ENCODE measurements around the gene ERH.
"Not testable (repeated sequence)": the region's sequence is repeated elsewhere in the genome, so short reads cannot be mapped to it uniquely, and the experiment has no call there.

Gene ERH

GRCh38 chr14:69395929-69396328 is 2.2 kb downstream of the ERH start:
- DNase-seq (ENCODE audit: low read depth), result no peak

GRCh38 chr14:69392481-69392880 is 5.6 kb downstream of the ERH start:
- DNase-seq (ENCODE audit: low read depth), result no peak

- DNase-seq (ENCODE audit: low read depth), result not testable (repeated sequence)
Observed at GRCh38 chr14:69391400-69391799, 6.7 kb downstream of the ERH start.

GRCh38 chr14:69387311-69387710 is 10.8 kb downstream of the ERH start:
- DNase-seq (ENCODE audit: low read depth), result no peak

GRCh38 chr14:69378274-69378673 is 19.8 kb downstream of the ERH start:
- no peak for DNase-seq (ENCODE audit: low read depth)

- no peak for DNase-seq (ENCODE audit: low read depth)
Observed at GRCh38 chr14:69376439-69376838, 21.7 kb downstream of the ERH start.

- DNase-seq (ENCODE audit: low read depth), result no peak
Observed at GRCh38 chr14:69375722-69376121, 22.4 kb downstream of the ERH start.

- no peak for DNase-seq (ENCODE audit: low read depth)
Observed at GRCh38 chr14:69375182-69375581, 22.9 kb downstream of the ERH start.

GRCh38 chr14:69374235-69374634 is 23.9 kb downstream of the ERH start:
- DNase-seq (ENCODE audit: low read depth), result no peak

- DNase-seq (ENCODE audit: low read depth), result no peak
Observed at GRCh38 chr14:69373104-69373503, 25.0 kb downstream of the ERH start.

- no peak for DNase-seq (ENCODE audit: low read depth)
Observed at GRCh38 chr14:69372146-69372545, 26.0 kb downstream of the ERH start.

- no peak for DNase-seq (ENCODE audit: low read depth)
Observed at GRCh38 chr14:69370061-69370460, 28.0 kb downstream of the ERH start.

- no peak for DNase-seq (ENCODE audit: low read depth)
Observed at GRCh38 chr14:69368381-69368780, 29.7 kb downstream of the ERH start.

- DNase-seq (ENCODE audit: low read depth), result no peak
Observed at GRCh38 chr14:69366761-69367160, 31.3 kb downstream of the ERH start.

GRCh38 chr14:69366069-69366468 is 32.0 kb downstream of the ERH start:
- no peak for DNase-seq (ENCODE audit: low read depth)

- no peak for DNase-seq (ENCODE audit: low read depth)
Observed at GRCh38 chr14:69364378-69364777, 33.7 kb downstream of the ERH start.

- DNase-seq (ENCODE audit: low read depth), result no peak
Observed at GRCh38 chr14:69363964-69364363, 34.1 kb downstream of the ERH start.

GRCh38 chr14:69363055-69363454 is 35.0 kb downstream of the ERH start:
- DNase-seq (ENCODE audit: low read depth), result no peak

- no peak for DNase-seq (ENCODE audit: low read depth)
Observed at GRCh38 chr14:69360438-69361108, 37.5 kb downstream of the ERH start.

GRCh38 chr14:69358966-69359365 is 39.1 kb downstream of the ERH start:
- DNase-seq (ENCODE audit: low read depth), result no peak

- DNase-seq (ENCODE audit: low read depth), result no peak
Observed at GRCh38 chr14:69358233-69358963, 39.7 kb downstream of the ERH start.

GRCh38 chr14:69357544-69358200 is 40.4 kb downstream of the ERH start:
- DNase-seq (ENCODE audit: low read depth), result no peak

- no peak for DNase-seq (ENCODE audit: low read depth)
Observed at GRCh38 chr14:69356903-69357543, 41.1 kb downstream of the ERH start.

Measured in activated T-cell treated with anti-CD3 and anti-CD28 coated beads for 1 hour (primary cell).